ENCODE data around the gene PRSS53. TPM values are rescaled to one million over a fixed set of nuclear protein-coding genes. Genes with fewer than 3 reads are reported as not detected.
A peak's percentile ranks its signal among the peaks of the same experiment; 100 is the strongest.

PRSS53 gene
- total and polyA plus RNA-seq, 3 donors from 2014 or later: 1.1 to 6.1 (median 2.7) TPM

DNA sequence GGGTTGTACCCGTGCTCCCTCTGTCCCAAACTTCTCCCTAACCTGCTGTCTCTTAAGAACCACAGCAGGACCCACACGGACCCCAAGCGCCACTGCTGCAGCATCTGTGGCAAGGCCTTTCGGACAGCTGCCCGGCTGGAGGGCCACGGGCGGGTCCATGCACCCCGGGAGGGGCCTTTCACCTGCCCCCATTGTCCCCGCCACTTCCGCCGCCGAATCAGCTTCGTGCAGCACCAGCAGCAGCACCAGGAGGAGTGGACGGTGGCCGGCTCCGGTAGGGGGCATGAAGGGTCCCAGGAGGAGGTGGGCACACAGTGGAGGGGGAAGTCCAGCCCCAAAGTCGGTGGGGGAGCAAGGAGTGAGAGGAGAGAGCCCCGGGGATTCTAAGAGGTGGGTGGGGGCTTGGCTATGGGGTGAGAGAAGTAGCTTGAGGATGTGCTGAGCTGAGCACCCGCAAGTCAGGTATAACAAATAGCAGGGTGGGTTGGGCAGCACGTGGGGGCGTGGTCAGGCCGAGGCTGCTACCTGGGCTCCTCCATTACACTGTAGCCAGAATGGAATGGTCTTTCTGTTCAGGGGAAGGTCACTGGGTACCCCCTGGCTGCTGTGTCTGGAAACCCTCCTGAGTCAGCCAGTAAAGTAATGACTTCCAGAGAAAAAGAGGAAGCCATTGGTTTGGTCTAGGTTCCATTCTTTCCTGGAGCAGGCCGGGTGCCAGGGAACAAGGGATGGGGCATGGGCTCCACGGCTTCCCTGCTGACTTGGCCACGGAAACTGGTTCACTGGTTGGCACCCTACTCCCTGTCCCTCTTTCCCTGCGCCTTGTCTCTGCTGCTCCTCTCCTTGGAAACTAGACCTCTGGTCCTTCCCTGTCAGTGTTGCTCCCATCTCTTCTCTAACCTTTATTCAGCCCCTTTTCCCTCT lies 7.1 kb downstream of the PRSS53 start:
- no peaks in the 10 kb centered on the region for H3K27me3 ChIP-seq
- peaks cover 28% of the 10 kb centered on the region for H3K4me1 ChIP-seq
- H3K4me3 ChIP-seq: no peak overlapping the region
- 88 to 89% methylated on average over 19 to 26 of the region's 26 CpGs for WGBS, 2 donors
- TF ChIP-seq CTCF (IDR thresholded peaks at IDR 0.05) (no peak), POLR2A (IDR thresholded peaks at IDR 0.05) (no peak)
- intact Hi-C loops (cut with DNase I; ENCODE audit: low total_unique reads): loop anchor here (10.0 kb wide), 1 partner anchor 63 kb away; no protein-coding TSS in a partner anchor
- H3K27ac ChIP-seq: peak overlapping the region in 1 of 2 donors; percentile 31
- no peak for DNase-seq
- H3K9me3 ChIP-seq: no peaks in the 10 kb centered on the region
- H3K36me3 ChIP-seq (ENCODE audit: low read depth, missing control alignments): no peaks in the 10 kb centered on the region

GRCh38 chr16:31080756-31081419 lies 7.9 kb downstream of the PRSS53 start:
- no peaks in the 10 kb centered on the region for H3K36me3 ChIP-seq (ENCODE audit: low read depth, missing control alignments)

GRCh38 chr16:31080035-31080629 lies 8.6 kb downstream of the PRSS53 start:
- H3K4me1 ChIP-seq: peaks cover 31% of the 10 kb centered on the region
- no peak for DNase-seq
- no peak overlapping the region for H3K4me3 ChIP-seq
- no peak overlapping the region for H3K27ac ChIP-seq
- 96% methylated on average over 13 to 40 of the region's 40 CpGs for WGBS, 2 donors
- TF ChIP-seq POLR2A (IDR thresholded peaks at IDR 0.05) (no peak), CTCF (IDR thresholded peaks at IDR 0.05) (no peak)
- H3K9me3 ChIP-seq: no peaks in the 10 kb centered on the region
- intact Hi-C loops (cut with DNase I; ENCODE audit: low total_unique reads): loop anchor here (10.0 kb wide), 1 partner anchor 65 kb away; no protein-coding TSS in a partner anchor
- H3K36me3 ChIP-seq (ENCODE audit: low read depth, missing control alignments): no peaks in the 10 kb centered on the region
- no peaks in the 10 kb centered on the region for H3K27me3 ChIP-seq

More at GRCh38 chr16:31080756-31081419, 7.9 kb downstream of the PRSS53 start:
- Histone ChIP-seq H3K27me3 (no peaks in the 10 kb centered on the region), H3K4me3 (no peak overlapping the region), H3K4me1 (peaks cover 28% of the 10 kb centered on the region), H3K9me3 (no peaks in the 10 kb centered on the region), H3K27ac (no peak overlapping the region)
- DNase-seq: no peak
- intact Hi-C loops (cut with DNase I; ENCODE audit: low total_unique reads): loop anchor here (10.0 kb wide), 1 partner anchor 64 kb away; no protein-coding TSS in a partner anchor
- WGBS, 2 donors: 90 to 96% methylated on average over 2 to 13 of the region's 13 CpGs
- no peak for TF ChIP-seq POLR2A (IDR thresholded peaks at IDR 0.05)
- TF ChIP-seq CTCF (IDR thresholded peaks at IDR 0.05): no peak

- no peak for DNase-seq
- intact Hi-C loops (cut with DNase I; ENCODE audit: low total_unique reads): no loop called here
- H3K27me3 ChIP-seq: no peaks in the 10 kb centered on the region
- H3K4me3 ChIP-seq: no peak overlapping the region
- 84 to 88% methylated on average over 12 to 13 of the region's 13 CpGs for WGBS, 2 donors
- no peaks in the 10 kb centered on the region for H3K9me3 ChIP-seq
- peaks cover 31% of the 10 kb centered on the region for H3K4me1 ChIP-seq
- no peaks in the 10 kb centered on the region for H3K36me3 ChIP-seq (ENCODE audit: low read depth, missing control alignments)
- H3K27ac ChIP-seq: no peak overlapping the region
- TF ChIP-seq POLR2A (IDR thresholded peaks at IDR 0.05) (no peak), CTCF (IDR thresholded peaks at IDR 0.05) (no peak)
Observed at GRCh38 chr16:31079342-31079944, 9.3 kb downstream of the PRSS53 start.

Data from testis (tissue), 3 donors.